ENCODE data around the gene PCSK6. TPM values are rescaled to one million over a fixed set of nuclear protein-coding genes. Genes with fewer than 3 reads are reported as not detected.

PCSK6 gene
- polyA plus RNA-seq, 3 donors: 7.2 to 10.1 (median 7.2) TPM

- no peak for DNase-seq
Measured at GRCh38 chr15:101486696-101487459, 2.6 kb downstream of the PCSK6 start.

DNA sequence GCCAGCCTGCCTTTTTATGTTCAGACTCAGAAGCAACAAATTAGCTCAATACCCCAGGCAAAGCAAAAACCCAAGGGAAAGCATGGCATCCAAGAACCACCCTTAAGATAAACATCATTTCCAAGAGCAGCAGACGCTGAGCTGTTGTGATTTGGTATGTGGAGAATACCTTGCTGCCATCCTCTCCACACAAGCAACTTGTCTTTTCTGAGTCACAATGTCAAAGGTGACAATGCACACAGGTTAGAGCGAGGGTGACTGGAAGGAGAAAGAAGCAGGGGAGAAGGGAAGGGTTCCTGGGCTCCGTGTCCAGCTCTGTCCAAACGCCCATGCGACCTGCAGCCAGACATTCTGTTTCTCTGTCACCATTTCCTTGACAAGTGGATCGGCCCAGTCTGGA, 6.0 kb downstream of the PCSK6 start:
- DNase-seq: no peak

DNA sequence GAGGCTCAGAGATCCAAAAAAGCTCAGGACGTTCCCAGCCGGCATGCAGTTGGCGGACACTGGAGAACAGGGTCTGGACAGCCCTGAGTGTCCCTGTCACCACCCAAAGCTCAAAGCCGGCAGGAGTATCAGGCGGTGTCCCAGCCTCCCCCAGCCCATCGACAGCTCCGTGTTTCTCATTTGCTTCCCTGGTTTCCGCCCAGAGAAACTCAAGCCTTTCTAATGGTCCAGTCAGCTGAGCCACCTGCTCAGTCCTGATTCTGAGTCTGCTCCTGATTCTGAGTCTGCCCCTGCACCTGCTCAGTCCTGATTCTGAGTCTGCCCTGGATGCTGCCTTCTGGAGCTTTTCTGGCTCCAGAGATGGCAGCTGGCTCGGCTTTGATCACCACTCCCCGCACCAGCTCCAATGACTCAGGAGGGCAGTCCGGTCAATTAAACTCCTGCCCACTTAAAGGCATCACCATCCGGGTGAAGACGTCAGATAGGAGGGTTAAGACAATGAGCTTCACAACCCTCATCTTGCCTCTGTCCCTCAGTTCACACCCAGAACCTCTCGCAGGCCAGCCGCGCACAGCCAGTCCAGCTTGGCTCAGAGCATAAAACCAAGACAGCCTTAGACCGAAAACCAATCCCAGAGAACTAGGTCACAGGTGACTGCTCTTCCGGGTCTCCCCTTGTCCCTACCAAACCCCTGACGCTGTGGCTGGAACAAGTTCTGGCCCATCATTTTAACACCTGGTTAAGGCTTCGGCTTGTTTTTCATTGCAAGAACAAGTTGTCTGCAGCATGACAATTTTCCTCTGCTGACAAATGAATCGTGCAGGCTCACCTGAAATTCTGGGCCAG, 6.8 kb downstream of the PCSK6 start:
- no peak for DNase-seq

DNA sequence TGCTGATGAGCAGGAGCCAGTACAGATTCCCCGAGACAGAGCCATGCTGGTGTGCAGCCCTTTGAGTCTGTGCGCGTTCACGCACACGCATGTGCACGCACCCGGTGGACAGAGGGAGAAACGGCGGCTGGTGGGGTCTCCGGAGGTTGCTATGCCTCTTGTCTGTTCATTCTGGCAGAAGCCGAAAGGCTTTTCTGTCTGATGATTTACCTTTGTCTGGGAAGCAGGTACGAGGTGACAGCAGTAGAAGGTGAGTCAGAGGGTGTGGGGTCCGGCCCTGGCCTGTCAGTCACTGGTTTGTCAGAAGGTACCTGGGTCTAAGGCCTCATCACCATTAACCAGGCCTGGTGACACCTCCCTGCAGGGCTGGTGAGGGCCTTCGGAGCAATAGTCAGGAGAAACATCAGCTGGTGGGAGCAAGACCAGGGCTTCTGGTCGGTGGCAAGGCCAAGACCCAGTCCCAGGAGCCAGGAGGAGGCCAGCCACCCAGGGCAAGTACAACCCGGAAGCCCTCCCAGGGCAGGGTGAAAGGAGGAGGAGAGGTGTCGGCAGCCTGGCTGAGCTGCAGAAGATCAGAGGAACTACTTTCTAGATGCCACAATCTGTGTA, 7.5 kb downstream of the PCSK6 start:
- DNase-seq: no peak

- DNase-seq: no peak
Measured at GRCh38 chr15:101481381-101481705, 8.2 kb downstream of the PCSK6 start.

DNA sequence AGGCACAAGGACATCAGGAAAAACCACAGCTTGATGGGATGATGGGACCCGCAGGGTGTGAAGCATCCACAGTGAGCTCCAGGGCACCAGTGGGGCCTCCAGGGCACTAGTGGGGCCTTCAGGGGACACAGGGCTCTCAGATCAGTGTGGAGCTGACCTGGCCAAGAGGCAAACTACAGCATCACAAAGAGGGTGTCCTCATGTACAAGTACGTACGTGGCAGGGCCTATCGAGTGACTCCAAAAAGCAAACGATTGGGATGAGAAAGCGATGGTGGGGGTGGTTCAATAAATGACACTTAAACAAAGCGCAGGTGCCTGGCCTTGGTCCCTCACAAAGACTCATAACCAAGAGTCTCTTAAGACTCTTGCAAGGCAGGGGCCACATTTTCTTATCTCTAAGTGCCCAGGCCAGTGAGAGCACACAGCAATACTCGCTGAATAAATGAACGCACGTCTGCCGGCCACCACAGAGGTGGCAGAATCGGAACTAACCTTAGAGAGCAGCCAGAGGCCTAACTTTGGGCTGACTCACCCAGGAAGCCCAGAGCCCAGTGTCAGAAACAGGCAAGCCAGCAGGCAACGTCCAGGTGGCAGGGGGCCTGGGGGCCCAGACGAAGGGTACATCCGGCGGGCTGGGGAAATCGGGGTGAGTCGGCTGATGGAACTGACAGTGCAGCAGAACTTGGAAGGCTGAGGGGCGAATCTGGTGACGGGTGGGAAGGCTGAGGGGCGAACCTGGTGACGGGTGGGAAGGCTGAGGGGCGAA, 8.7 kb downstream of the PCSK6 start:
- no peak for DNase-seq

DNA sequence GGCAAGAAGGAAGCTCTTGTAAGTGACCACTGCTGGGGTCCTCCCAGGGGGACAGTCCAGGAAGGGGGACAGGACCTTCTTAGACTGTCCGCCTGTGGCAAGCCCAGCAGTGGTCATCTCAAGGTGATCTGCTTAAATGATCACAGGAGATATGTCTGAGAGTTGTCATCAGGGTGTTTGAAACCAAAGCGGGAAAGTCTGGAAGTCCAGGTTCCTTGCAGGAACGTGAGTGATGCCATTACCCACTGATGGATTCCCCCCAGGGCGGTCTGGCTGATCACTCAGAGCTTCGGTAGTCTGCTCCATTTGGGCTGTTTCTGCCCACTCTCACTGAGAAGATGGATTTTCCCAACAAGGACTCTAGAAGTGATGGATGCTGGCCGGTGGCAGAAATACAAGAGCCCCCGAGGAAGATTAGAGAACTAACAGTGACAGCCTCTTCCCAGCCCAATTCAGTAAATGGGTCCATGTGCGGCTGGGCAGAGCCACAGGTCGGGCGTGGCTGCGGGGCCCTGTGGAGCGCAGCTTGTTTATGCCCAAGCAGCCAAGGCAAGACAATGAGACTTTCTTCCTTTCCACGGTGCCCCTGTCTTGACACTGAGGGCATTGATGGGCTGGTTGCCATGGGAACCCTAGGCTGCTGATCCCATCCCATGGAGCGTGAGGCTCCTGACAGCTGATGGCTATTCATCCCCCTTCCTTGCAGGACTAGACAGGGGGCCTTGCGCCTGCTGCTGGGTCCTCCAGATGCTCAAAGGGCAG, 9.5 kb downstream of the PCSK6 start:
- DNase-seq: no peak

- no peak for DNase-seq
Measured at GRCh38 chr15:101479342-101479845, 10.1 kb downstream of the PCSK6 start.

- DNase-seq: no peak
Measured at GRCh38 chr15:101478701-101479341, 10.7 kb downstream of the PCSK6 start.

DNA sequence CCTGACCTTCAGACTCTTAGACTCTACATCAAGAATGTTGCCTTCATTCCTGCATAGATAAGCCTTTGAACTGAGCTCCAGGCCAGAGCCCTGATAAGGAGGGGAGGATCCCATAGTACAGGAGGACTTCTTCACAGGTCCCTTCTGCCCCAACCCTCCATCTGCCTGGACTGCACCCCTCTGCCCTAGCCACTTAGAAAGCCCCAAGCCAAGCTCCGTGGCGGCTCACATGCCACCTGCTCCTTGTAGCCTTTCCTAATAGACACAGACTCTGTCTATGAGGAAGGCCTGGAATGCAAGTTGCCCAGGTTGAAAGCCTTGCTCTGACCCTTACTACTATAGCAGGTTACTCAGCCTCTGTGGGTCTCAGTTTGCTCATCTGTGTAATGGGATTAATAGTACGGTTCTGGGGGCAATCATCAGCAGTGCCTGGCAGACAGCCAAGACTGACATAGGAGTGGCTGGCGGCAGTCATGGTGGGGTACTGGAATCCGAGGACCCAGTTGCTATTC, 11.6 kb downstream of the PCSK6 start:
- DNase-seq: no peak

DNA sequence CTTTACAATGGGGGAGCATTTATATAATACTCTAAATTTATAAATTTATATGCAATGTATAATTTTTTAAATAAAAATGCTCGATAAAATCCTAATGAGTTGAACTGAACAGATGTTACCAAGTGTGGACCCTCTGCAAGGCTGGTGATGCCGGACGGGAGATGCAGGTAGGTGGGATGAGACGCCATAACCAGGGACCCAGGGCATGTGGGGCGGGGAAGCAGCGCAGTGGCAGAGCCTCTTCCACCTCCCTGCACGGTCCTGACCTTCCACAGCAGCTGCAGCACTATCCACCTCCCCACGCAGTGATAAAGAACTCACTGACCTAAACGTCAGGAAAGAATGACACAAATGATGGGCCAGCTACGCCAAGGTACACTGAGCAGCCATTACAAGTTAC, 12.8 kb downstream of the PCSK6 start:
- DNase-seq: no peak

GRCh38 chr15:101474983-101475382, 14.5 kb downstream of the PCSK6 start:
- no peak for DNase-seq

DNA sequence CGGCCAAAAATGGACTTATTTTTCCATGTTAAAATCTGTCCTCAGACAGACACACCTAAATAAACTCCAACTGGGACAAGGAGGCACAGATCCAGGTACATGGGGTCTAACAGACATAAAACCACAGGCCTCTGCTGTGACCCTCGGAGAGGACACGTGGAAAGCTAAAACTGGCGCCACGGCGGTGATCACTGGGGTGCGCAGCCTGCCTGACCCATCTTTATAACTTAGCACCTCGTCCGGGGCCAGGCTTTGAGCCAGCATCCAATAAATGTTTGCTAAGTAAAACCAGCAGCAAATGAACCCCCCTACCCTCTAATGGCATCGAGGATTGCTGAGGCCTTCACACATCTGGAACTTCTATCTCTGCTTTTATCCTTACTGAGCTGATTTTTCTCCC, 15.3 kb downstream of the PCSK6 start:
- no peak for DNase-seq

DNA sequence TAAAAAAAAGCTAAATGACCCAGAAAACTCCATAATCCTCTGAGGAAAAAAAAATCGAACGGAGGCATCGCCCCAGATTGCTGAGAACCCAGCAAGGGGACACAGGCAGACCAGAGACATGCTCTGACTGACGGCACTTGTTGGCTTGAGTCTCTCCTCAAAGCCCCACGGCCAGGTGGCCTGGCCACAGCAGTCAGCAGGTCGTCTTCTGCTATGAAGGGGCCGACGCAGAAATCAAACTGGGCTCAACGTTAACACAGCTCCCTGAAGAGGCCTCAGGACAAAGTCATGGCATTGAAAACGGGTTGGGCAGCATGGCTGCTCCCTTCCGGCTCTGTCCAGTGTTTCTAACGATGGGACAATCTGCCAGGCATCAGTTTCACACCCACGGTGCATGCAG, 17.5 kb downstream of the PCSK6 start:
- no peak for DNase-seq

- DNase-seq: no peak
Measured at GRCh38 chr15:101470548-101471239, 18.8 kb downstream of the PCSK6 start.

GRCh38 chr15:101469520-101470288, 19.8 kb downstream of the PCSK6 start:
- no peak for DNase-seq

DNA sequence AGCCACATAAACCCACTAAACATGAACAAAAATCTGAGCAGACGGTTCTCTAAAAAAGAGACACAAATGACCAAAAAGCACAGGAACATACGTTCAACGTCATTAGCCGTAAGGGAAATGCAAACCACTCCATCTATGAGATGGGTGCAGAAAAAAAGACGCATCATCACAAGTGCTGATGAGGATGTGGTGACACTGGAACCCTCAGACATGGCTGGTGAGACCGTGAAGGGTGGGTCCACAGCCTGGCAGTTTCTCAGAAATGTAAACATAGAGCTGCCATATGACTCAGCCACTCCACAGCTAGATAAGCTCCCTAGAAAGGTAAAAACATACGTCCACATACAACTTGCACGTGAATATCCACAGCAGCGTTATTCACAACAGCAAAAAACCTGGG, 23.3 kb downstream of the PCSK6 start:
- no peak for DNase-seq

GRCh38 chr15:101464999-101465669, 24.4 kb downstream of the PCSK6 start:
- no peak for DNase-seq

Measured in renal pelvis (tissue), 4 donors.